ENCODE data around the gene ST3GAL2.

Gene ST3GAL2

DNA sequence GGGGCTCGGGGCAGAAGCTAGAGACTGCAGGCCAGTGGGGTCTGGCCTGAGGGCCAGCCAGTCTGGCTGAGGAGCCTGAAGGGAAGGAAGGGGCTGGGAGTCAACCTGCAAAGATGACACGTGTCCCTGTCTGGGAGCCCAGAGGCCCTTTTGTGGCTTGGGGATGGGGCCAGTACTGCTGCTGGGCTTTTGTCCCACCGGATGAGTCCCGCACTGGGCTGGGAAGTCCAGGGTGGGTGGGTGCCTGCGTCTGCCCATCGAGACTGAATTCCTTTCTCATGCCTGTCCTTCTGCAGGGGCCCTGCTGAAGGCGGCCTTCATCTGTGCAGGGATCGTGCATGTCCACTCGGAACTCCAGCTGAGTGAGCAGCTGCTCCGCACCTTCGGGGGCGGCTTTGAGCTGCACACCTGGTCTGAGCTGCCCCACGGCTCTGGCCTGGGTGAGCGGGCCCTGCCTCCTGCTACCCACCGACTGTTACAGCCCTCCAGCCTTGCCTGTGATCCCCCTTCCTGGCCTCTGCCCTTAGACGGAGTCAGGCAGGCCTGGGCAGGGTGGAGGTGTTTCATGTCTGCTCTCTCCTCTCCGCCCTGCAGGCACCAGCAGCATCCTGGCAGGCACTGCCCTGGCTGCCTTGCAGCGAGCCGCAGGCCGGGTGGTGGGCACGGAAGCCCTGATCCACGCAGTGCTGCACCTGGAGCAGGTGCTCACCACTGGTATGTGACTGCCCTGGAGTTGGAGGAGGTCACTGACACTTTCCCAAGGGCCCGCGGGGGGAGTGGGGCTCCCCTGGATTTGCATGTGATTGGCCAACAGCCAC is 36.4 kb upstream of the ST3GAL2 start:
- no peak for ATAC-seq
- TF ChIP-seq, protein P1, sequence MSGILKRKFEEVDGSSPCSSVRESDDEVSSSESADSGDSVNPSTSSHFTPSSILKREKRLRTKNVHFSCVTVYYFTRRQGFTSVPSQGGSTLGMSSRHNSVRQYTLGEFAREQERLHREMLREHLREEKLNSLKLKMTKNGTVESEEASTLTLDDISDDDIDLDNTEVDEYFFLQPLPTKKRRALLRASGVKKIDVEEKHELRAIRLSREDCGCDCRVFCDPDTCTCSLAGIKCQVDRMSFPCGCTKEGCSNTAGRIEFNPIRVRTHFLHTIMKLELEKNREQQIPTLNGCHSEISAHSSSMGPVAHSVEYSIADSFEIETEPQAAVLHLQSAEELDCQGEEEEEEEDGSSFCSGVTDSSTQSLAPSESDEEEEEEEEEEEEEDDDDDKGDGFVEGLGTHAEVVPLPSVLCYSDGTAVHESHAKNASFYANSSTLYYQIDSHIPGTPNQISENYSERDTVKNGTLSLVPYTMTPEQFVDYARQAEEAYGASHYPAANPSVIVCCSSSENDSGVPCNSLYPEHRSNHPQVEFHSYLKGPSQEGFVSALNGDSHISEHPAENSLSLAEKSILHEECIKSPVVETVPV (CRISPR knock-in tag; IDR thresholded peaks at IDR 0.05), result no peak
- TF ChIP-seq ISL1 (CRISPR knock-in tag; IDR thresholded peaks at IDR 0.05) (no peak), PPARA (CRISPR knock-in tag; IDR thresholded peaks at IDR 0.05; ENCODE audit: borderline replicate concordance) (no peak), ARNTL (CRISPR knock-in tag; IDR thresholded peaks at IDR 0.05; ENCODE audit: borderline replicate concordance, low read depth) (no peak), BACH2 (CRISPR knock-in tag; IDR thresholded peaks at IDR 0.05; ENCODE audit: borderline replicate concordance) (no peak), ZNF70 (CRISPR knock-in tag; IDR thresholded peaks at IDR 0.05) (no peak), TOX (CRISPR knock-in tag; IDR thresholded peaks at IDR 0.05; ENCODE audit: borderline replicate concordance) (no peak), ZC3H10 (CRISPR knock-in tag; IDR thresholded peaks at IDR 0.05) (no peak), ZNF8 (CRISPR knock-in tag; IDR thresholded peaks at IDR 0.05) (no peak), TCF4 (CRISPR knock-in tag; IDR thresholded peaks at IDR 0.05; ENCODE audit: borderline replicate concordance) (no peak), ZFP30 (CRISPR knock-in tag; IDR thresholded peaks at IDR 0.05) (no peak), ZNF565 (CRISPR knock-in tag; conservative IDR thresholded peaks at IDR 0.05; ENCODE audit: low read depth) (no peak), ESRRG (CRISPR knock-in tag; IDR thresholded peaks at IDR 0.05) (no peak), ZFP3 (CRISPR knock-in tag; IDR thresholded peaks at IDR 0.05) (no peak)
- TF ChIP-seq, protein P2, sequence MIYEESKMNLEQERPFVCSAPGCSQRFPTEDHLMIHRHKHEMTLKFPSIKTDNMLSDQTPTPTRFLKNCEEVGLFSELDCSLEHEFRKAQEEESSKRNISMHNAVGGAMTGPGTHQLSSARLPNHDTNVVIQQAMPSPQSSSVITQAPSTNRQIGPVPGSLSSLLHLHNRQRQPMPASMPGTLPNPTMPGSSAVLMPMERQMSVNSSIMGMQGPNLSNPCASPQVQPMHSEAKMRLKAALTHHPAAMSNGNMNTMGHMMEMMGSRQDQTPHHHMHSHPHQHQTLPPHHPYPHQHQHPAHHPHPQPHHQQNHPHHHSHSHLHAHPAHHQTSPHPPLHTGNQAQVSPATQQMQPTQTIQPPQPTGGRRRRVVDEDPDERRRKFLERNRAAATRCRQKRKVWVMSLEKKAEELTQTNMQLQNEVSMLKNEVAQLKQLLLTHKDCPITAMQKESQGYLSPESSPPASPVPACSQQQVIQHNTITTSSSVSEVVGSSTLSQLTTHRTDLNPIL (CRISPR knock-in tag; IDR thresholded peaks at IDR 0.05; ENCODE audit: low read depth), result no peak
- TF ChIP-seq, protein P3, sequence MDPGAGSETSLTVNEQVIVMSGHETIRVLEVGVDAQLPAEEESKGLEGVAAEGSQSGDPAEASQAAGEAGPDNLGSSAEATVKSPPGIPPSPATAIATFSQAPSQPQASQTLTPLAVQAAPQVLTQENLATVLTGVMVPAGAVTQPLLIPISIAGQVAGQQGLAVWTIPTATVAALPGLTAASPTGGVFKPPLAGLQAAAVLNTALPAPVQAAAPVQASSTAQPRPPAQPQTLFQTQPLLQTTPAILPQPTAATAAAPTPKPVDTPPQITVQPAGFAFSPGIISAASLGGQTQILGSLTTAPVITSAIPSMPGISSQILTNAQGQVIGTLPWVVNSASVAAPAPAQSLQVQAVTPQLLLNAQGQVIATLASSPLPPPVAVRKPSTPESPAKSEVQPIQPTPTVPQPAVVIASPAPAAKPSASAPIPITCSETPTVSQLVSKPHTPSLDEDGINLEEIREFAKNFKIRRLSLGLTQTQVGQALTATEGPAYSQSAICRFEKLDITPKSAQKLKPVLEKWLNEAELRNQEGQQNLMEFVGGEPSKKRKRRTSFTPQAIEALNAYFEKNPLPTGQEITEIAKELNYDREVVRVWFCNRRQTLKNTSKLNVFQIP (CRISPR knock-in tag; IDR thresholded peaks at IDR 0.05; ENCODE audit: borderline replicate concordance, low read depth), result no peak
- TF ChIP-seq, protein P4, sequence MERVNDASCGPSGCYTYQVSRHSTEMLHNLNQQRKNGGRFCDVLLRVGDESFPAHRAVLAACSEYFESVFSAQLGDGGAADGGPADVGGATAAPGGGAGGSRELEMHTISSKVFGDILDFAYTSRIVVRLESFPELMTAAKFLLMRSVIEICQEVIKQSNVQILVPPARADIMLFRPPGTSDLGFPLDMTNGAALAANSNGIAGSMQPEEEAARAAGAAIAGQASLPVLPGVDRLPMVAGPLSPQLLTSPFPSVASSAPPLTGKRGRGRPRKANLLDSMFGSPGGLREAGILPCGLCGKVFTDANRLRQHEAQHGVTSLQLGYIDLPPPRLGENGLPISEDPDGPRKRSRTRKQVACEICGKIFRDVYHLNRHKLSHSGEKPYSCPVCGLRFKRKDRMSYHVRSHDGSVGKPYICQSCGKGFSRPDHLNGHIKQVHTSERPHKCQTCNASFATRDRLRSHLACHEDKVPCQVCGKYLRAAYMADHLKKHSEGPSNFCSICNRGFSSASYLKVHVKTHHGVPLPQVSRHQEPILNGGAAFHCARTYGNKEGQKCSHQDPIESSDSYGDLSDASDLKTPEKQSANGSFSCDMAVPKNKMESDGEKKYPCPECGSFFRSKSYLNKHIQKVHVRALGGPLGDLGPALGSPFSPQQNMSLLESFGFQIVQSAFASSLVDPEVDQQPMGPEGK (CRISPR knock-in tag; IDR thresholded peaks at IDR 0.05; ENCODE audit: borderline replicate concordance), result no peak
- TF ChIP-seq, protein P5, sequence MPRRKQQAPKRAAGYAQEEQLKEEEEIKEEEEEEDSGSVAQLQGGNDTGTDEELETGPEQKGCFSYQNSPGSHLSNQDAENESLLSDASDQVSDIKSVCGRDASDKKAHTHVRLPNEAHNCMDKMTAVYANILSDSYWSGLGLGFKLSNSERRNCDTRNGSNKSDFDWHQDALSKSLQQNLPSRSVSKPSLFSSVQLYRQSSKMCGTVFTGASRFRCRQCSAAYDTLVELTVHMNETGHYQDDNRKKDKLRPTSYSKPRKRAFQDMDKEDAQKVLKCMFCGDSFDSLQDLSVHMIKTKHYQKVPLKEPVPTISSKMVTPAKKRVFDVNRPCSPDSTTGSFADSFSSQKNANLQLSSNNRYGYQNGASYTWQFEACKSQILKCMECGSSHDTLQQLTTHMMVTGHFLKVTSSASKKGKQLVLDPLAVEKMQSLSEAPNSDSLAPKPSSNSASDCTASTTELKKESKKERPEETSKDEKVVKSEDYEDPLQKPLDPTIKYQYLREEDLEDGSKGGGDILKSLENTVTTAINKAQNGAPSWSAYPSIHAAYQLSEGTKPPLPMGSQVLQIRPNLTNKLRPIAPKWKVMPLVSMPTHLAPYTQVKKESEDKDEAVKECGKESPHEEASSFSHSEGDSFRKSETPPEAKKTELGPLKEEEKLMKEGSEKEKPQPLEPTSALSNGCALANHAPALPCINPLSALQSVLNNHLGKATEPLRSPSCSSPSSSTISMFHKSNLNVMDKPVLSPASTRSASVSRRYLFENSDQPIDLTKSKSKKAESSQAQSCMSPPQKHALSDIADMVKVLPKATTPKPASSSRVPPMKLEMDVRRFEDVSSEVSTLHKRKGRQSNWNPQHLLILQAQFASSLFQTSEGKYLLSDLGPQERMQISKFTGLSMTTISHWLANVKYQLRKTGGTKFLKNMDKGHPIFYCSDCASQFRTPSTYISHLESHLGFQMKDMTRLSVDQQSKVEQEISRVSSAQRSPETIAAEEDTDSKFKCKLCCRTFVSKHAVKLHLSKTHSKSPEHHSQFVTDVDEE (CRISPR knock-in tag; IDR thresholded peaks at IDR 0.05), result no peak

DNA sequence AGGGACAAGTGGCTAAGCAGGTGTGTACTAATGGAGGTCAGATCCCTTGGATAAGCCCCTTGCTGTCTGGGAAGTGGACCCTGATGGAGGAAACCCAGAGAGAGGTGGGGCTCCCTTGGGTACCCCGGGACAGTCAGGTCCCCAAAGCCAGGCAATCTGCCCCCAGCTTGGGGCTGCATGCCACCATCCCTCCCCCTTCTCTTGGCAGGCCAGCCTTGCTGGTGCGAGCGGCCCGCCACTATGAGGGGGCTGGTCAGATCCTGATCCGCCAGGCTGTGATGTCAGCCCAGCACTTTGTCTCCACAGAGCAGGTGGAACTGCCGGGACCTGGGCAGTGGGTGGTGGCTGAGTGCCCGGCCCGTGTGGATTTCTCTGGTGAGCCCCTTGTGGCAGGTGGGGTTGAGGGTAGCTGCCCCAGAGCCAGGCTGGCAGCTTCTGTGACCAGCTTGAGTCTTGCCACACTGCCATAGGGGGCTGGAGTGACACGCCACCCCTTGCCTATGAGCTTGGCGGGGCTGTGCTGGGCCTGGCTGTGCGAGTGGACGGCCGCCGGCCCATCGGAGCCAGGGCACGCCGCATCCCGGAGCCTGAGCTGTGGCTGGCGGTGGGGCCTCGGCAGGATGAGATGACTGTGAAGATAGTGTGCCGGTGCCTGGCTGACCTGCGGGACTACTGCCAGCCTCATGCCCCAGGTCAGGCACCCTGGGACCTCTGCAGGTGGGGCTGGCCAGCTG is 35.6 kb upstream of the ST3GAL2 start:
- no peak for ATAC-seq
- TF ChIP-seq, protein P3 (CRISPR knock-in tag; IDR thresholded peaks at IDR 0.05; ENCODE audit: borderline replicate concordance, low read depth), result no peak
- TF ChIP-seq SNAI2 (CRISPR knock-in tag; IDR thresholded peaks at IDR 0.05), result no peak
- TF ChIP-seq ZNF565 (CRISPR knock-in tag; conservative IDR thresholded peaks at IDR 0.05; ENCODE audit: low read depth), result no peak
- TF ChIP-seq ZNF70 (CRISPR knock-in tag; IDR thresholded peaks at IDR 0.05), result no peak
- TF ChIP-seq ZFP30 (CRISPR knock-in tag; IDR thresholded peaks at IDR 0.05), result no peak
- no peak for TF ChIP-seq BACH2 (CRISPR knock-in tag; IDR thresholded peaks at IDR 0.05; ENCODE audit: borderline replicate concordance)
- no peak for TF ChIP-seq TCF4 (CRISPR knock-in tag; IDR thresholded peaks at IDR 0.05; ENCODE audit: borderline replicate concordance)
- no peak for TF ChIP-seq RARB (CRISPR knock-in tag; IDR thresholded peaks at IDR 0.05)
- no peak for TF ChIP-seq ISL1 (CRISPR knock-in tag; IDR thresholded peaks at IDR 0.05)
- TF ChIP-seq TOX (CRISPR knock-in tag; IDR thresholded peaks at IDR 0.05; ENCODE audit: borderline replicate concordance), result no peak
- TF ChIP-seq ARNTL (CRISPR knock-in tag; IDR thresholded peaks at IDR 0.05; ENCODE audit: borderline replicate concordance, low read depth), result no peak
- TF ChIP-seq, protein P1 (CRISPR knock-in tag; IDR thresholded peaks at IDR 0.05), result no peak
- TF ChIP-seq, protein P5 (CRISPR knock-in tag; IDR thresholded peaks at IDR 0.05), result no peak

All from SK-N-SH treated with all-trans-retinoic acid at 6 μM for 48 hours (cell line).